GM12865 (cell line): ENCODE data around the gene EPC1.

Experiments
- DNase-seq: peaks from one replicate; pipeline ENCODE4 v3.0.0; 2010; ENCODE audit warnings: low read depth
- H3K4me3 ChIP-seq: 2 replicates; pipeline ENCODE4 v1.5.1; 2011; ENCODE audit warnings: mild to moderate bottlenecking, low read depth, low read length, control low read depth
- CTCF ChIP-seq: IDR thresholded peaks from 2 replicates; pipeline ENCODE4 v1.5.1; 2011; ENCODE audit warnings: low read length, control low read depth, low read depth, inconsistent platforms; ENCODE audit not compliant: insufficient read depth; ENCODE audit errors: missing control alignments

EPC1 gene

GRCh38 chr10:32298075-32298812, 48.7 kb downstream of the EPC1 start:
- no peak for TF ChIP-seq CTCF
- DNase-seq = no peak
- no peak overlapping the region for H3K4me3 ChIP-seq

GRCh38 chr10:32295027-32295426, 51.9 kb downstream of the EPC1 start:
- no peak overlapping the region for H3K4me3 ChIP-seq
- no peak for TF ChIP-seq CTCF
- no peak for DNase-seq

- no peak for TF ChIP-seq CTCF
Observed at GRCh38 chr10:32293581-32293980, 53.4 kb downstream of the EPC1 start.

GRCh38 chr10:32279795-32280194, 67.2 kb downstream of the EPC1 start:
- TF ChIP-seq CTCF = no peak
- H3K4me3 ChIP-seq = no peak overlapping the region
- DNase-seq = no peak

More at GRCh38 chr10:32293581-32293980, 53.4 kb downstream of the EPC1 start:
- DNase-seq = no peak
- H3K4me3 ChIP-seq = no peak overlapping the region

- no peak for TF ChIP-seq CTCF
- DNase-seq = no peak
Observed at GRCh38 chr10:32273336-32273735, 73.6 kb downstream of the EPC1 start.

GRCh38 chr10:32271617-32272016, 75.3 kb downstream of the EPC1 start:
- no peak overlapping the region for H3K4me3 ChIP-seq
- no peak for TF ChIP-seq CTCF
- DNase-seq = no peak

More at GRCh38 chr10:32273336-32273735, 73.6 kb downstream of the EPC1 start:
- no peak overlapping the region for H3K4me3 ChIP-seq

- no peak for DNase-seq
- H3K4me3 ChIP-seq = no peak overlapping the region
- no peak for TF ChIP-seq CTCF
Observed at GRCh38 chr10:32269343-32270100, 77.4 kb downstream of the EPC1 start.
